CD4-positive, alpha-beta T cell treated with Interleukin-1 beta for 1 hour (primary cell): ENCODE data around the gene BMS1.
"Not testable (repeated sequence)": the region's sequence is repeated elsewhere in the genome, so short reads cannot be mapped to it uniquely, and the experiment has no call there.

ENCODE experiments used
- DNase-seq, 2 donors: peaks; one replicate each; pipeline ENCODE4 v3.0.0-alpha.2; 2020 to 2022

The BMS1 gene

GRCh38 chr10:42790835-42791234 is 8.2 kb downstream of the BMS1 start:
- no peak for DNase-seq

- no peak for DNase-seq
Measured at GRCh38 chr10:42795701-42796100, 13.1 kb downstream of the BMS1 start.

- no peak for DNase-seq
Measured at GRCh38 chr10:42801135-42801534, 18.5 kb downstream of the BMS1 start.

GRCh38 chr10:42802876-42803275 is 20.3 kb downstream of the BMS1 start:
- no peak for DNase-seq

- no peak for DNase-seq
Measured at GRCh38 chr10:42809676-42810075, 27.1 kb downstream of the BMS1 start.

GRCh38 chr10:42812028-42812427 is 29.4 kb downstream of the BMS1 start:
- DNase-seq = no peak

- DNase-seq = not testable (repeated sequence)
Measured at GRCh38 chr10:42813989-42814687, 31.5 kb downstream of the BMS1 start.

GRCh38 chr10:42816334-42816733 is 33.7 kb downstream of the BMS1 start:
- DNase-seq = not testable (repeated sequence)

GRCh38 chr10:42816912-42817311 is 34.3 kb downstream of the BMS1 start:
- no peak for DNase-seq

- not testable (repeated sequence) for DNase-seq
Measured at GRCh38 chr10:42817417-42817816, 34.8 kb downstream of the BMS1 start.

- not testable (repeated sequence) for DNase-seq
Measured at GRCh38 chr10:42826759-42827158, 44.2 kb downstream of the BMS1 start.

GRCh38 chr10:42827201-42827600 is 44.6 kb downstream of the BMS1 start:
- no peak for DNase-seq

- not testable (repeated sequence) for DNase-seq
Measured at GRCh38 chr10:42828391-42828790, 45.8 kb downstream of the BMS1 start.

GRCh38 chr10:42830237-42830636 is 47.6 kb downstream of the BMS1 start:
- DNase-seq = no peak

GRCh38 chr10:42836096-42836495 is 53.5 kb downstream of the BMS1 start:
- no peak for DNase-seq

GRCh38 chr10:42836771-42837468 is 54.3 kb downstream of the BMS1 start:
- DNase-seq = no peak

- not testable (repeated sequence) for DNase-seq
Measured at GRCh38 chr10:42844810-42845209, 62.2 kb downstream of the BMS1 start.

GRCh38 chr10:42847261-42847660 is 64.7 kb downstream of the BMS1 start:
- DNase-seq = not testable (repeated sequence)

- DNase-seq = no peak
Measured at GRCh38 chr10:42850931-42851330, 68.3 kb downstream of the BMS1 start.

- DNase-seq = no peak
Measured at GRCh38 chr10:42859256-42859655, 76.7 kb downstream of the BMS1 start.

GRCh38 chr10:42860016-42860415 is 77.4 kb downstream of the BMS1 start:
- DNase-seq = not testable (repeated sequence)

GRCh38 chr10:42862801-42863200 is 80.2 kb downstream of the BMS1 start:
- not testable (repeated sequence) for DNase-seq

- DNase-seq = no peak
Measured at GRCh38 chr10:42864575-42864974, 82.0 kb downstream of the BMS1 start.

GRCh38 chr10:42865716-42866114 is 83.1 kb downstream of the BMS1 start:
- no peak for DNase-seq
